Measurements from ENCODE around the gene KCNQ1. TPM values are rescaled to one million over a fixed set of nuclear protein-coding genes. Genes with fewer than 3 reads are reported as not detected.

Gene KCNQ1
- total and polyA plus RNA-seq, 2 donors (not counting 3 experiments of a cell fraction or from before 2014, with no cell fraction given) = 0.07 to 0.09 TPM

DNA sequence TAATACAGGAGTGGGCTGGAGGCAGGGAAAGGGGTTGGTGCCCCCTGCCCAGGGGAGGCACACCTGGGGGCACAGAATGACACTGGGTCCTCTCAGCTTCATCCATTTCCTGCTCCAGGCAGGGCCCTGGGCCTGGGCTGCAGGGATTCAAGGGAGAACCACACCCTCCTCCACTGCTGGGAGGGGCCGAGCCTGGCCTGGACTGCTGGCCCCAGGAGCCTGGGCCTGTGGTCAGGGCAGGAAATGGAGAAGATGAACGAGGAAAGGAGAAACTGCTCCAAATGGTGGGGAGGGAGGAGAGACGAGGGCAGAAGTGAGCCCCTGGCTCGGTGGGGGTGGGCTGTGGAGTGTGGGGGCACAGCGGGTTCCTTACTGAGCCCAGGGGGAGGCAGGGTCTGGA lies 293.1 kb downstream of the KCNQ1 start:
- no TSS peak for BruUV-seq (replicated peaks)
- Histone ChIP-seq H2AFZ (ENCODE audit: low read depth, low read length) (no peak overlapping the region), H3K9ac (replicated peaks; ENCODE audit: extremely low read depth, insufficient read depth, low read length) (no peak overlapping the region), H3K79me2 (ENCODE audit: control insufficient read depth, insufficient read depth, low read length) (no peaks in the 10 kb centered on the region), H3K9me3 (replicated peaks; ENCODE audit: control insufficient read depth, insufficient read depth, low read length) (no peaks in the 10 kb centered on the region), H3K36me3 (ENCODE audit: control insufficient read depth in 2 of 2, extremely low read depth in 1 of 2, insufficient read depth in 2 of 2, low read length in 2 of 2) (no peaks in the 10 kb centered on the region), H4K20me1 (replicated peaks; ENCODE audit: control insufficient read depth, extremely low read depth, insufficient read depth, low read length) (no peaks in the 10 kb centered on the region), H3K4me2 (ENCODE audit: insufficient read depth, low read length) (no peak overlapping the region), H3K4me3 (replicated peaks in 1 of 3; ENCODE audit: insufficient read depth in 1 of 3, low read depth in 1 of 3, low read length in 3 of 3) (no peak overlapping the region), H3K4me1 (ENCODE audit: control insufficient read depth, extremely low read depth, insufficient read depth, low read length) (no peaks in the 10 kb centered on the region), H3K9me1 (replicated peaks; ENCODE audit: control insufficient read depth, extremely low read depth, insufficient read depth, low read length) (no peaks in the 10 kb centered on the region), H3K27ac (ENCODE audit: insufficient read depth, low read depth, low read length) (no peak overlapping the region), H3K27me3 (ENCODE audit: control insufficient read depth in 2 of 2, insufficient read depth in 2 of 2, low read length in 2 of 2) (no peaks in the 10 kb centered on the region)
- FAIRE-seq (no peak), DNase-seq (ENCODE audit: low read depth, low spot score) (no peak)
- dilution Hi-C loops (cut with MboI; ENCODE audit: extremely low pct_ligation_motif_present, low sequenced_read_pairs) = no loop called here
- ChIA-PET POLR2A (no interaction called here), CTCF (no interaction called here)
- no peak for TF ChIP-seq GATA2 (IDR thresholded peaks at IDR 0.05; ENCODE audit: insufficient read depth, insufficient read length, low read depth, low read length)
- no peak for TF ChIP-seq FOS (IDR thresholded peaks at IDR 0.05; ENCODE audit: borderline replicate concordance, insufficient read depth, low read length)
- TF ChIP-seq, protein P1, sequence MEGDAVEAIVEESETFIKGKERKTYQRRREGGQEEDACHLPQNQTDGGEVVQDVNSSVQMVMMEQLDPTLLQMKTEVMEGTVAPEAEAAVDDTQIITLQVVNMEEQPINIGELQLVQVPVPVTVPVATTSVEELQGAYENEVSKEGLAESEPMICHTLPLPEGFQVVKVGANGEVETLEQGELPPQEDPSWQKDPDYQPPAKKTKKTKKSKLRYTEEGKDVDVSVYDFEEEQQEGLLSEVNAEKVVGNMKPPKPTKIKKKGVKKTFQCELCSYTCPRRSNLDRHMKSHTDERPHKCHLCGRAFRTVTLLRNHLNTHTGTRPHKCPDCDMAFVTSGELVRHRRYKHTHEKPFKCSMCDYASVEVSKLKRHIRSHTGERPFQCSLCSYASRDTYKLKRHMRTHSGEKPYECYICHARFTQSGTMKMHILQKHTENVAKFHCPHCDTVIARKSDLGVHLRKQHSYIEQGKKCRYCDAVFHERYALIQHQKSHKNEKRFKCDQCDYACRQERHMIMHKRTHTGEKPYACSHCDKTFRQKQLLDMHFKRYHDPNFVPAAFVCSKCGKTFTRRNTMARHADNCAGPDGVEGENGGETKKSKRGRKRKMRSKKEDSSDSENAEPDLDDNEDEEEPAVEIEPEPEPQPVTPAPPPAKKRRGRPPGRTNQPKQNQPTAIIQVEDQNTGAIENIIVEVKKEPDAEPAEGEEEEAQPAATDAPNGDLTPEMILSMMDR (IDR thresholded peaks at IDR 0.05; ENCODE audit: extremely low read depth in 1 of 2, insufficient read depth in 1 of 2, low read depth in 1 of 2, low read length in 2 of 2) = no peak
- TF ChIP-seq POLR2AphosphoS5 (IDR thresholded peaks at IDR 0.05; ENCODE audit: insufficient read depth, low read depth, low read length) = no peak
- no peak for TF ChIP-seq MYC (IDR thresholded peaks at IDR 0.05; ENCODE audit: low read depth, low read length)
- TF ChIP-seq POLR2A (IDR thresholded peaks at IDR 0.05; ENCODE audit: low read depth, low read length) = no peak
- no peak for TF ChIP-seq EZH2 (IDR thresholded peaks at IDR 0.05; ENCODE audit: borderline replicate concordance, low read depth, low read length, severe bottlenecking)
- intact Hi-C loops (cut with micrococcal nuclease) = no loop called here
